ENCODE data around the gene OGA.

OGA gene

GRCh38 chr10:101834341-101834740 lies 16.1 kb upstream of the OGA start:
- Histone ChIP-seq H3K4me3 (ENCODE audit: low read length) (no peak overlapping the region), H3K9me3 (ENCODE audit: control insufficient read depth, low read length) (no peaks in the 10 kb centered on the region), H3K27me3 (replicated peaks; ENCODE audit: control insufficient read depth, insufficient read depth, low read length) (no peaks in the 10 kb centered on the region), H3K4me1 (ENCODE audit: control insufficient read depth, insufficient read depth, low read length) (peaks cover 17% of the 10 kb centered on the region), H3K9ac (ENCODE audit: low read length) (no peak overlapping the region), H3K36me3 (ENCODE audit: control insufficient read depth, insufficient read depth, low read length, severe bottlenecking) (peaks cover 3% of the 10 kb centered on the region)
- DNase-seq (ENCODE audit: low read depth) = no peak

- Histone ChIP-seq H3K9ac (ENCODE audit: low read length) (no peak overlapping the region), H3K4me3 (ENCODE audit: low read length) (no peak overlapping the region), H3K4me1 (ENCODE audit: control insufficient read depth, insufficient read depth, low read length) (peaks cover 17% of the 10 kb centered on the region), H3K36me3 (ENCODE audit: control insufficient read depth, insufficient read depth, low read length, severe bottlenecking) (peaks cover 6% of the 10 kb centered on the region), H3K27me3 (replicated peaks; ENCODE audit: control insufficient read depth, insufficient read depth, low read length) (no peaks in the 10 kb centered on the region), H3K9me3 (ENCODE audit: control insufficient read depth, low read length) (no peaks in the 10 kb centered on the region)
- DNase-seq (ENCODE audit: low read depth) = no peak
Observed at GRCh38 chr10:101833466-101833865, 15.2 kb upstream of the OGA start.

GRCh38 chr10:101832325-101832771 lies 14.1 kb upstream of the OGA start:
- H3K4me3 ChIP-seq (ENCODE audit: low read length) = no peak overlapping the region
- H3K9me3 ChIP-seq (ENCODE audit: control insufficient read depth, low read length) = no peaks in the 10 kb centered on the region
- DNase-seq (ENCODE audit: low read depth) = no peak
- peaks cover 17% of the 10 kb centered on the region for H3K4me1 ChIP-seq (ENCODE audit: control insufficient read depth, insufficient read depth, low read length)
- H3K36me3 ChIP-seq (ENCODE audit: control insufficient read depth, insufficient read depth, low read length, severe bottlenecking) = peaks cover 17% of the 10 kb centered on the region
- H3K9ac ChIP-seq (ENCODE audit: low read length) = no peak overlapping the region
- no peaks in the 10 kb centered on the region for H3K27me3 ChIP-seq (replicated peaks; ENCODE audit: control insufficient read depth, insufficient read depth, low read length)

- Histone ChIP-seq H3K36me3 (ENCODE audit: control insufficient read depth, insufficient read depth, low read length, severe bottlenecking) (peaks cover 27% of the 10 kb centered on the region), H3K4me1 (ENCODE audit: control insufficient read depth, insufficient read depth, low read length) (peaks cover 17% of the 10 kb centered on the region), H3K27me3 (replicated peaks; ENCODE audit: control insufficient read depth, insufficient read depth, low read length) (no peaks in the 10 kb centered on the region), H3K4me3 (ENCODE audit: low read length) (peak overlapping the region; percentile 81), H3K9ac (ENCODE audit: low read length) (peak overlapping the region; percentile 61), H3K9me3 (ENCODE audit: control insufficient read depth, low read length) (no peaks in the 10 kb centered on the region)
- DNase-seq (ENCODE audit: low read depth) = no peak
Observed at GRCh38 chr10:101831169-101831811, 13.0 kb upstream of the OGA start.

GRCh38 chr10:101830322-101831168 lies 12.3 kb upstream of the OGA start:
- H3K27me3 ChIP-seq (replicated peaks; ENCODE audit: control insufficient read depth, insufficient read depth, low read length) = no peaks in the 10 kb centered on the region

GRCh38 chr10:101829561-101830315 lies 11.5 kb upstream of the OGA start:
- DNase-seq (ENCODE audit: low read depth) = peak; percentile 10
- peak overlapping the region; percentile 81 for H3K4me3 ChIP-seq (ENCODE audit: low read length)
- peaks cover 28% of the 10 kb centered on the region for H3K36me3 ChIP-seq (ENCODE audit: control insufficient read depth, insufficient read depth, low read length, severe bottlenecking)
- no peaks in the 10 kb centered on the region for H3K27me3 ChIP-seq (replicated peaks; ENCODE audit: control insufficient read depth, insufficient read depth, low read length)
- H3K4me1 ChIP-seq (ENCODE audit: control insufficient read depth, insufficient read depth, low read length) = peaks cover 15% of the 10 kb centered on the region
- H3K9ac ChIP-seq (ENCODE audit: low read length) = peak overlapping the region; percentile 61
- no peaks in the 10 kb centered on the region for H3K9me3 ChIP-seq (ENCODE audit: control insufficient read depth, low read length)

More at GRCh38 chr10:101830322-101831168, 12.3 kb upstream of the OGA start:
- peaks cover 30% of the 10 kb centered on the region for H3K36me3 ChIP-seq (ENCODE audit: control insufficient read depth, insufficient read depth, low read length, severe bottlenecking)
- H3K4me3 ChIP-seq (ENCODE audit: low read length) = peak overlapping the region; percentile 81
- H3K4me1 ChIP-seq (ENCODE audit: control insufficient read depth, insufficient read depth, low read length) = peaks cover 15% of the 10 kb centered on the region
- H3K9me3 ChIP-seq (ENCODE audit: control insufficient read depth, low read length) = no peaks in the 10 kb centered on the region
- peak overlapping the region; percentile 61 for H3K9ac ChIP-seq (ENCODE audit: low read length)
- peak; percentile 92 for DNase-seq (ENCODE audit: low read depth)

GRCh38 chr10:101828766-101829551 lies 10.7 kb upstream of the OGA start:
- H3K9me3 ChIP-seq (ENCODE audit: control insufficient read depth, low read length) = no peaks in the 10 kb centered on the region
- peaks cover 26% of the 10 kb centered on the region for H3K36me3 ChIP-seq (ENCODE audit: control insufficient read depth, insufficient read depth, low read length, severe bottlenecking)
- no peak overlapping the region for H3K4me3 ChIP-seq (ENCODE audit: low read length)
- no peak for DNase-seq (ENCODE audit: low read depth)
- H3K4me1 ChIP-seq (ENCODE audit: control insufficient read depth, insufficient read depth, low read length) = peaks cover 15% of the 10 kb centered on the region
- H3K9ac ChIP-seq (ENCODE audit: low read length) = no peak overlapping the region
- no peaks in the 10 kb centered on the region for H3K27me3 ChIP-seq (replicated peaks; ENCODE audit: control insufficient read depth, insufficient read depth, low read length)

- H3K9me3 ChIP-seq (ENCODE audit: control insufficient read depth, low read length) = no peaks in the 10 kb centered on the region
- DNase-seq (ENCODE audit: low read depth) = no peak
- H3K27me3 ChIP-seq (replicated peaks; ENCODE audit: control insufficient read depth, insufficient read depth, low read length) = no peaks in the 10 kb centered on the region
- H3K9ac ChIP-seq (ENCODE audit: low read length) = no peak overlapping the region
- H3K36me3 ChIP-seq (ENCODE audit: control insufficient read depth, insufficient read depth, low read length, severe bottlenecking) = peaks cover 26% of the 10 kb centered on the region
- peaks cover 15% of the 10 kb centered on the region for H3K4me1 ChIP-seq (ENCODE audit: control insufficient read depth, insufficient read depth, low read length)
- H3K4me3 ChIP-seq (ENCODE audit: low read length) = no peak overlapping the region
Observed at GRCh38 chr10:101827919-101828600, 9.8 kb upstream of the OGA start.

GRCh38 chr10:101826852-101827434 lies 8.7 kb upstream of the OGA start:
- DNase-seq (ENCODE audit: low read depth) = no peak
- H3K27me3 ChIP-seq (replicated peaks; ENCODE audit: control insufficient read depth, insufficient read depth, low read length) = no peaks in the 10 kb centered on the region
- peaks cover 30% of the 10 kb centered on the region for H3K36me3 ChIP-seq (ENCODE audit: control insufficient read depth, insufficient read depth, low read length, severe bottlenecking)

GRCh38 chr10:101824736-101825135 lies 6.5 kb upstream of the OGA start:
- Histone ChIP-seq H3K36me3 (ENCODE audit: control insufficient read depth, insufficient read depth, low read length, severe bottlenecking) (peaks cover 31% of the 10 kb centered on the region), H3K9me3 (ENCODE audit: control insufficient read depth, low read length) (no peaks in the 10 kb centered on the region), H3K9ac (ENCODE audit: low read length) (no peak overlapping the region), H3K4me1 (ENCODE audit: control insufficient read depth, insufficient read depth, low read length) (no peaks in the 10 kb centered on the region), H3K4me3 (ENCODE audit: low read length) (no peak overlapping the region), H3K27me3 (replicated peaks; ENCODE audit: control insufficient read depth, insufficient read depth, low read length) (no peaks in the 10 kb centered on the region)
- no peak for DNase-seq (ENCODE audit: low read depth)

More at GRCh38 chr10:101826852-101827434, 8.7 kb upstream of the OGA start:
- Histone ChIP-seq H3K9me3 (ENCODE audit: control insufficient read depth, low read length) (no peaks in the 10 kb centered on the region), H3K4me1 (ENCODE audit: control insufficient read depth, insufficient read depth, low read length) (peaks cover 15% of the 10 kb centered on the region), H3K9ac (ENCODE audit: low read length) (no peak overlapping the region), H3K4me3 (ENCODE audit: low read length) (no peak overlapping the region)

Data from adipocyte (in vitro differentiated cells).